Fibroblast of lung (primary cell): ENCODE data around the gene NCBP3. TPM values are rescaled to one million over a fixed set of nuclear protein-coding genes. Genes with fewer than 3 reads are reported as not detected.
A peak's percentile ranks its signal among the peaks of the same experiment; 100 is the strongest.

Experiments used
- DNase-seq, 2 donors: peaks; one replicate each; pipeline versions ENCODE4 v3.0.0 to v3.0.0-alpha.2; 2010; ENCODE audit warnings: low read depth in 2 of 2
- H2AFZ ChIP-seq: 2 replicates; pipeline ENCODE4 v1.5.1; 2012; ENCODE audit warnings: low read length, control low read depth, inconsistent platforms
- H3K27ac ChIP-seq: 2 replicates; pipeline ENCODE4 v1.5.1; 2011; ENCODE audit warnings: low read length, control low read depth; ENCODE audit not compliant: insufficient read depth
- H3K27me3 ChIP-seq: 2 replicates; pipeline ENCODE4 v1.5.1; 2011; ENCODE audit warnings: mild to moderate bottlenecking, low read length; ENCODE audit not compliant: control insufficient read depth, insufficient read depth
- H3K36me3 ChIP-seq: 2 replicates; pipeline ENCODE4 v1.5.1; 2011; ENCODE audit warnings: low read length; ENCODE audit not compliant: control insufficient read depth, insufficient read depth
- H3K4me1 ChIP-seq: 2 replicates; pipeline ENCODE4 v1.5.1; 2011; ENCODE audit warnings: low read length; ENCODE audit not compliant: control insufficient read depth, insufficient read depth; ENCODE audit errors: extremely low read depth
- H3K4me2 ChIP-seq: 2 replicates; pipeline ENCODE4 v1.5.1; 2011; ENCODE audit warnings: low read length, control low read depth; ENCODE audit not compliant: insufficient read depth; ENCODE audit errors: extremely low read depth
- H3K4me3 ChIP-seq, 4 experiments: fragments of 200-600 bp in 1 of 4; sonication (generic) in 1 of 4; replicated peaks in 1 of 4; 2 replicates each; pipeline ENCODE4 v1.5.1; 2011 to 2016; ENCODE audit warnings: low read length in 4 of 4, low read depth in 3 of 4, mild to moderate bottlenecking in 3 of 4, control low read depth in 2 of 4, inconsistent platforms in 1 of 4, mixed read lengths in 1 of 4; ENCODE audit not compliant: insufficient read depth in 1 of 4; ENCODE audit errors: control extremely low read depth in 1 of 4
- H3K79me2 ChIP-seq: 2 replicates; pipeline ENCODE4 v1.5.1; 2012; ENCODE audit warnings: mild to moderate bottlenecking, low read length, inconsistent platforms; ENCODE audit not compliant: control insufficient read depth, insufficient read depth
- H3K9ac ChIP-seq: 2 replicates; pipeline ENCODE4 v1.5.1; 2011; ENCODE audit warnings: mild to moderate bottlenecking, low read length, control low read depth; ENCODE audit not compliant: insufficient read depth
- H3K9me3 ChIP-seq: 2 replicates; pipeline ENCODE4 v1.5.1; 2012; ENCODE audit warnings: low read depth, low read length; ENCODE audit not compliant: control insufficient read depth, insufficient read depth
- H4K20me1 ChIP-seq: 2 replicates; pipeline ENCODE4 v1.5.1; 2011; ENCODE audit warnings: low read length; ENCODE audit not compliant: control insufficient read depth, insufficient read depth; ENCODE audit errors: extremely low read depth
- CTCF ChIP-seq, 2 donors: IDR thresholded peaks in 1 of 2; conservative IDR thresholded peaks in 1 of 2; 1 replicate in 1 of 2; 2 replicates in 1 of 2; pipeline ENCODE4 v1.5.1; 2011 to 2012; ENCODE audit warnings: low read length in 2 of 2, control low read depth in 1 of 2, inconsistent platforms in 1 of 2, low read depth in 1 of 2, mild to moderate bottlenecking in 1 of 2
- EZH2 ChIP-seq: IDR thresholded peaks from 2 replicates; pipeline ENCODE4 v1.5.1; 2012; ENCODE audit warnings: low read length, control low read depth, mild to moderate bottlenecking; ENCODE audit errors: missing control alignments
- polyA plus RNA-seq, 2 donors: library from polyadenylated mRNA; depleted of rRNA in 1 of 2; stranded (reverse) in 1 of 2; unstranded in 1 of 2; fragments of >200 nt; gene quantifications; 2 replicates each; pipeline ENCODE4 v1.2.1, GENCODE V29; 2011 to 2012; ENCODE audit warnings: missing spikeins in 1 of 2
- total RNA-seq: library from RNA; depleted of rRNA; stranded (reverse); fragments of >200 nt; gene quantifications from 2 replicates; pipeline ENCODE4 v1.2.1, GENCODE V29; 2014

Gene NCBP3
- total and polyA plus RNA-seq, 2 donors (not counting 1 experiment from before 2014, with no cell fraction given) = 20.4 to 23.3 TPM

- Histone ChIP-seq H3K27ac (peak overlapping the region; percentile 27), H3K9ac (no peak overlapping the region), H3K4me3 (no peak overlapping the region), H3K79me2 (no peaks in the 10 kb centered on the region), H3K4me1 (peaks cover 5% of the 10 kb centered on the region), H2AFZ (no peak overlapping the region), H3K27me3 (no peaks in the 10 kb centered on the region), H4K20me1 (no peaks in the 10 kb centered on the region), H3K9me3 (no peaks in the 10 kb centered on the region), H3K4me2 (peak overlapping the region; percentile 35), H3K36me3 (no peaks in the 10 kb centered on the region)
- TF ChIP-seq CTCF (conservative IDR thresholded peaks at IDR 0.05 in 1 of 2, IDR thresholded peaks at IDR 0.05 in 1 of 2; ENCODE audit: low read depth in 1 of 2, low read length in 2 of 2) = no peak
- TF ChIP-seq EZH2 = no peak
- DNase-seq = peak; percentile 81 to 92
Measured at GRCh38 chr17:3890082-3890877, 44.2 kb upstream of the NCBP3 start.

GRCh38 chr17:3889325-3890012 is 43.4 kb upstream of the NCBP3 start:
- H3K9ac ChIP-seq = no peak overlapping the region
- no peak overlapping the region for H2AFZ ChIP-seq
- H3K4me1 ChIP-seq = peaks cover 5% of the 10 kb centered on the region
- no peaks in the 10 kb centered on the region for H3K9me3 ChIP-seq
- no peak for TF ChIP-seq CTCF (conservative IDR thresholded peaks at IDR 0.05 in 1 of 2, IDR thresholded peaks at IDR 0.05 in 1 of 2; ENCODE audit: low read depth in 1 of 2, low read length in 2 of 2)
- no peak for TF ChIP-seq EZH2
- no peaks in the 10 kb centered on the region for H3K27me3 ChIP-seq
- no peaks in the 10 kb centered on the region for H4K20me1 ChIP-seq
- peak overlapping the region; percentile 35 for H3K4me2 ChIP-seq
- H3K27ac ChIP-seq = peak overlapping the region; percentile 43
- peak in 1 of 2 donors; percentile 12 for DNase-seq
- H3K4me3 ChIP-seq = no peak overlapping the region
- no peaks in the 10 kb centered on the region for H3K79me2 ChIP-seq
- H3K36me3 ChIP-seq = no peaks in the 10 kb centered on the region

GRCh38 chr17:3888343-3889171 is 42.5 kb upstream of the NCBP3 start:
- Histone ChIP-seq H3K79me2 (no peaks in the 10 kb centered on the region), H3K4me2 (no peak overlapping the region), H3K4me3 (no peak overlapping the region), H3K27me3 (no peaks in the 10 kb centered on the region), H2AFZ (no peak overlapping the region), H3K4me1 (peaks cover 5% of the 10 kb centered on the region), H3K36me3 (no peaks in the 10 kb centered on the region), H4K20me1 (no peaks in the 10 kb centered on the region), H3K9ac (no peak overlapping the region), H3K9me3 (no peaks in the 10 kb centered on the region), H3K27ac (peak overlapping the region; percentile 43)
- no peak for TF ChIP-seq EZH2
- no peak for TF ChIP-seq CTCF (conservative IDR thresholded peaks at IDR 0.05 in 1 of 2, IDR thresholded peaks at IDR 0.05 in 1 of 2; ENCODE audit: low read depth in 1 of 2, low read length in 2 of 2)
- DNase-seq = peak; percentile 81 to 94
